C4-2B (cell line): ENCODE measurements around the gene PIK3C2A.
"Not testable (repeated sequence)": the region's sequence is repeated elsewhere in the genome, so short reads cannot be mapped to it uniquely, and the experiment has no call there.

ENCODE experiments used
- H3K27ac ChIP-seq: fragments of 450-650 bp; 2 replicates; pipeline ENCODE4 v1.5.1; 2017
- CTCF ChIP-seq: fragments of 450-650 bp; conservative IDR thresholded peaks from 2 replicates; pipeline ENCODE4 v1.5.1; 2017; ENCODE audit warnings: mild to moderate bottlenecking
- ZFX ChIP-seq: fragments of 450-650 bp; IDR thresholded peaks from 2 replicates; pipeline ENCODE4 v1.6.1; 2017

The PIK3C2A gene

GRCh38 chr11:17240780-17241179 is 33.0 kb upstream of the PIK3C2A start:
- TF ChIP-seq CTCF (no peak), ZFX (no peak)

GRCh38 chr11:17239927-17240326 is 32.1 kb upstream of the PIK3C2A start:
- H3K27ac ChIP-seq, result not testable (repeated sequence)

More at GRCh38 chr11:17240780-17241179, 33.0 kb upstream of the PIK3C2A start:
- H3K27ac ChIP-seq, result no peak overlapping the region

GRCh38 chr11:17238377-17238776 is 30.6 kb upstream of the PIK3C2A start:
- TF ChIP-seq ZFX, result no peak
- no peak for TF ChIP-seq CTCF
- H3K27ac ChIP-seq, result peak overlapping the region; percentile 44

GRCh38 chr11:17233101-17233500 is 25.3 kb upstream of the PIK3C2A start:
- TF ChIP-seq CTCF, result no peak
- TF ChIP-seq ZFX, result no peak
- no peak overlapping the region for H3K27ac ChIP-seq

GRCh38 chr11:17230867-17231851 is 23.4 kb upstream of the PIK3C2A start:
- no peak for TF ChIP-seq ZFX
- no peak for TF ChIP-seq CTCF
- H3K27ac ChIP-seq, result no peak overlapping the region

- TF ChIP-seq ZFX, result no peak
- no peak for TF ChIP-seq CTCF
- no peak overlapping the region for H3K27ac ChIP-seq
Observed at GRCh38 chr11:17229481-17230152, 21.8 kb upstream of the PIK3C2A start.

GRCh38 chr11:17228186-17228925 is 20.6 kb upstream of the PIK3C2A start:
- not testable (repeated sequence) for H3K27ac ChIP-seq

GRCh38 chr11:17224727-17225126 is 16.9 kb upstream of the PIK3C2A start:
- no peak overlapping the region for H3K27ac ChIP-seq
- no peak for TF ChIP-seq ZFX
- TF ChIP-seq CTCF, result no peak
